K562 (cell line): ENCODE results near the gene DOK7. TPM values are rescaled to one million over a fixed set of nuclear protein-coding genes. Genes with fewer than 3 reads are reported as not detected.

Experiments
- ATAC-seq: fragments of 200-7000 bp; cut with Tn5 transposase; 3 replicates; pipeline ENCODE4 v1.9.1; 2020; ENCODE audit warnings: moderate library complexity
- BruUV-seq: library from RNA; stranded (reverse); fragments of 400-500 nt; replicated peaks from 2 replicates; lab custom pipeline; 2021; lab: Mats Ljungman, UMichigan
- CTCF ChIA-PET: fragments of 300-600 bp; formaldehyde crosslinking; extraction: SDS; loops from one replicate; lab custom pipeline; 2021; ENCODE audit warnings: low intra/inter-chr PET ratio; lab: Yijun Ruan, JAX
- POLR2A ChIA-PET: fragments of 300-600, 350-650 bp; sonication (Branson Sonifier 250); formaldehyde crosslinking; extraction: SDS; loops from one replicate; lab custom pipeline; 2021; ENCODE audit warnings: antibody characterized with exemption, inconsistent platforms; lab: Yijun Ruan, JAX
- DNase-seq, 4 experiments: peaks; one replicate each; pipeline versions ENCODE4 v3.0.0 to v3.0.0-alpha.2; 2011 to 2018; ENCODE audit warnings: low spot score in 3 of 4, mixed read lengths in 3 of 4; ENCODE audit errors: extremely low read depth in 1 of 4
- FAIRE-seq: peaks from 2 replicates; lab custom pipeline; 2011; peaks lifted over from hg19 to GRCh38; lab: Jason Lieb, UNC
- H2AFZ ChIP-seq: 2 replicates; pipeline ENCODE4 v1.6.0; 2011; ENCODE audit warnings: low read depth, low read length, control low read depth, inconsistent platforms
- H3K27ac ChIP-seq: fragments of 200-600 bp; 3 replicates; pipeline ENCODE4 v1.8.0; 2011; ENCODE audit warnings: low read depth, mild to moderate bottlenecking, control low read depth, inconsistent platforms, low read length, moderate library complexity, mixed read lengths; ENCODE audit errors: extremely low read depth
- H3K27me3 ChIP-seq, 2 experiments: fragments of 300-600 bp in 1 of 2; 2 replicates in 1 of 2; 3 replicates in 1 of 2; pipeline versions ENCODE4 v1.6.0 to v1.8.0; 2011; ENCODE audit warnings: inconsistent platforms in 2 of 2, low read length in 2 of 2, mild to moderate bottlenecking in 1 of 2, mixed read lengths in 1 of 2, moderate library complexity in 1 of 2; ENCODE audit not compliant: control insufficient read depth in 2 of 2, insufficient read depth in 2 of 2
- H3K36me3 ChIP-seq: fragments of 300-600 bp; 3 replicates; pipeline ENCODE4 v1.8.0; 2011; ENCODE audit warnings: mild to moderate bottlenecking, low read length, inconsistent platforms; ENCODE audit not compliant: control insufficient read depth, insufficient read depth
- H3K4me1 ChIP-seq, 2 experiments: fragments of 200-600 bp in 1 of 2; replicated peaks in 1 of 2; 2 replicates in 1 of 2; 3 replicates in 1 of 2; pipeline versions ENCODE4 v1.5.1 to v1.8.0; 2011; ENCODE audit warnings: inconsistent platforms in 2 of 2, low read length in 2 of 2, mild to moderate bottlenecking in 1 of 2, mixed read lengths in 1 of 2, moderate library complexity in 1 of 2; ENCODE audit not compliant: control insufficient read depth in 2 of 2, insufficient read depth in 2 of 2
- H3K4me2 ChIP-seq: 2 replicates; pipeline ENCODE4 v1.6.1; 2011; ENCODE audit warnings: low read length, control low read depth, inconsistent platforms, mixed read lengths; ENCODE audit not compliant: insufficient read depth
- H3K4me3 ChIP-seq: fragments of 200-600 bp; sonication (generic), shearing (Covaris generic); 2 replicates; pipeline ENCODE4 v1.5.1; 2016; ENCODE audit warnings: control low read depth, inconsistent platforms
- H3K79me2 ChIP-seq: fragments of 200-600 bp; 3 replicates; pipeline ENCODE4 v1.8.0; 2011; ENCODE audit warnings: low read length, inconsistent platforms; ENCODE audit not compliant: control insufficient read depth, insufficient read depth
- H3K9ac ChIP-seq, 2 experiments: 2 replicates each; pipeline versions ENCODE4 v1.6.0 to v1.6.1; 2011; ENCODE audit warnings: low read depth in 2 of 2, low read length in 2 of 2, control low read depth in 1 of 2, inconsistent platforms in 1 of 2, mild to moderate bottlenecking in 1 of 2, mixed read lengths in 1 of 2; ENCODE audit not compliant: insufficient read depth in 1 of 2
- H3K9me1 ChIP-seq: one replicate; pipeline ENCODE4 v1.6.0; 2011; ENCODE audit warnings: inconsistent platforms, mild to moderate bottlenecking, low read length, moderate library complexity; ENCODE audit not compliant: control insufficient read depth, insufficient read depth
- H3K9me3 ChIP-seq: replicated peaks from 2 replicates; pipeline ENCODE4 v1.5.1; 2011; ENCODE audit warnings: low read depth, low read length, inconsistent platforms; ENCODE audit not compliant: control insufficient read depth, insufficient read depth
- H4K20me1 ChIP-seq: replicated peaks from 2 replicates; pipeline ENCODE4 v1.6.1; 2011; ENCODE audit warnings: low read length, inconsistent platforms, mixed read lengths; ENCODE audit not compliant: control insufficient read depth, insufficient read depth
- CREM ChIP-seq: IDR thresholded peaks from 2 replicates; pipeline ENCODE4 v1.6.1; 2014; ENCODE audit warnings: antibody characterized with exemption, low read depth
- EZH2 ChIP-seq: IDR thresholded peaks from 2 replicates; pipeline ENCODE4 v1.6.1; 2012; ENCODE audit warnings: low read depth, mild to moderate bottlenecking, inconsistent platforms, low read length, borderline replicate concordance
- GTF2F1 ChIP-seq: IDR thresholded peaks from 2 replicates; pipeline ENCODE4 v1.6.1; 2011; ENCODE audit warnings: low read depth, low read length, improper control_type of control experiment
- HCFC1 ChIP-seq: IDR thresholded peaks from 2 replicates; pipeline ENCODE4 v1.6.1; 2012; ENCODE audit warnings: low read depth, low read length, improper control_type of control experiment
- MCM5 ChIP-seq: fragments of 450-650 bp; IDR thresholded peaks from 2 replicates; pipeline ENCODE4 v1.6.1; 2016; ENCODE audit warnings: low read depth
- NCOA4 ChIP-seq: fragments of 450-650 bp; IDR thresholded peaks from 2 replicates; pipeline ENCODE4 v1.6.1; 2018; ENCODE audit warnings: mild to moderate bottlenecking; ENCODE audit not compliant: partially characterized antibody
- OTX1 ChIP-seq: fragments of 450-650 bp; formaldehyde crosslinking; IDR thresholded peaks from 2 replicates; pipeline ENCODE4 v1.4.0; 2022; ENCODE audit warnings: mild to moderate bottlenecking
- RBM15 ChIP-seq: fragments of 200-400 bp; formaldehyde crosslinking; IDR thresholded peaks from 2 replicates; pipeline ENCODE4 v1.6.1; 2018; ENCODE audit warnings: mild to moderate bottlenecking, low read length, moderate library complexity; ENCODE audit not compliant: insufficient read depth
- RHOXF2B ChIP-seq: fragments of 250-450 bp; sonication (Bioruptor Pico); conservative IDR thresholded peaks from 2 replicates; pipeline ENCODE4 v1.5.1; 2021
- SAFB2 ChIP-seq: fragments of 200-400 bp; formaldehyde crosslinking; IDR thresholded peaks from 2 replicates; pipeline ENCODE4 v1.6.1; 2018; ENCODE audit warnings: borderline replicate concordance, low read length, low read depth, moderate library complexity; ENCODE audit not compliant: severe bottlenecking
- SIN3B ChIP-seq: fragments of 450-650 bp; IDR thresholded peaks from 2 replicates; pipeline ENCODE4 v1.6.1; 2017; ENCODE audit warnings: low read depth, mild to moderate bottlenecking, moderate library complexity
- SP2 ChIP-seq: IDR thresholded peaks from 2 replicates; pipeline ENCODE4 v1.6.1; 2011; ENCODE audit warnings: mild to moderate bottlenecking, low read depth, low read length, moderate library complexity; ENCODE audit not compliant: poor library complexity, severe bottlenecking; ENCODE audit errors: extremely low read depth
- SREBF2 ChIP-seq: sonication (generic); formaldehyde crosslinking; IDR thresholded peaks from 2 replicates; pipeline ENCODE4 v1.4.0; 2020; ENCODE audit warnings: mild to moderate bottlenecking, missing genetic modification reagents
- TCF3 ChIP-seq: sonication (generic); formaldehyde crosslinking; IDR thresholded peaks from 2 replicates; pipeline ENCODE4 v1.4.0; 2020; ENCODE audit warnings: mild to moderate bottlenecking, missing genetic modification reagents
- ZNF143 ChIP-seq: sonication (generic); formaldehyde crosslinking; IDR thresholded peaks from 2 replicates; pipeline ENCODE4 v1.9.0; 2022; ENCODE audit warnings: mild to moderate bottlenecking, missing genetic modification reagents
- ZNF316 ChIP-seq: fragments of 450-650 bp; IDR thresholded peaks from 2 replicates; pipeline ENCODE4 v1.6.1; 2016
- ZNF766 ChIP-seq: fragments of 200-800 bp; sonication (Bioruptor generic); conservative IDR thresholded peaks from 2 replicates; pipeline ENCODE4 v1.6.1; 2016; ENCODE audit warnings: missing genetic modification characterization, missing compliant biosample characterization
- ZNF79 ChIP-seq: fragments of 250-450 bp; sonication (Bioruptor Pico); IDR thresholded peaks from 2 replicates; pipeline ENCODE4 v1.4.0; 2020; ENCODE audit warnings: low read depth, mild to moderate bottlenecking, moderate library complexity
- WGBS: fragments of 100-300 bp; shearing (Covaris generic); methylation state at CpG from one replicate; pipeline ENCODE4 v1.1.6; 2016; ENCODE audit warnings: low coverage, mixed read lengths; ENCODE audit not compliant: insufficient coverage; ENCODE audit errors: missing lambda C conversion rate; 5-methylcytosine and 5-hydroxymethylcytosine counted together
- in situ Hi-C: fragments of 300-500 bp; cut with MboI; formaldehyde crosslinking; loops from 4 replicates; pipeline ENCODE4 v1.15.0; 2018; ENCODE audit warnings: inconsistent platforms, mixed read lengths
- intact Hi-C: fragments of 100-400 bp; cut with micrococcal nuclease; formaldehyde crosslinking; loops from 2 replicates; pipeline ENCODE4 v1.14.2; 2022
- polyA plus RNA-seq, 8 experiments: library from polyadenylated mRNA; depleted of rRNA in 4 of 8; stranded (reverse) in 5 of 8; unstranded in 3 of 8; fragments of >200 nt; fragmentation: Nextera tagmentation in 2 of 8; fragmentation: Illumina TruSeq in 1 of 8; extraction: Ambion mirVana in 2 of 8; extraction: Trizol in 1 of 8; gene quantifications; 2 replicates each; pipeline versions ENCODE4 v1.2.1 to v1.2.3, GENCODE V29; 2011 to 2014; ENCODE audit warnings: inconsistent platforms in 1 of 8, missing spikeins in 1 of 8
- total RNA-seq, 7 experiments: library from RNA; depleted of rRNA in 6 of 7; stranded (reverse); fragments of >200 nt in 6 of 7; fragmentation: Illumina TruSeq in 2 of 7; extraction: Trizol in 2 of 7; gene quantifications; 2 replicates each; pipeline versions ENCODE4 v1.2.1 to v1.2.3, GENCODE V29; 2011 to 2021; ENCODE audit warnings: low replicate concordance in 1 of 7
- TF ChIP-seq, protein P1 (sequence below): sonication (generic); formaldehyde crosslinking; IDR thresholded peaks from 2 replicates; pipeline ENCODE4 v1.8.0; 2022; ENCODE audit warnings: mild to moderate bottlenecking, missing genetic modification reagents
- TF ChIP-seq, protein P2 (sequence below): fragments of 250-450 bp; sonication (Bioruptor Pico); IDR thresholded peaks from 2 replicates; pipeline ENCODE4 v1.8.0; 2021; ENCODE audit warnings: moderate library complexity, mild to moderate bottlenecking, inconsistent platforms
- TF ChIP-seq, protein P3 (sequence below): fragments of 250-450 bp; sonication (Bioruptor Pico); IDR thresholded peaks from 2 replicates; pipeline ENCODE4 v1.5.0; 2021; ENCODE audit warnings: mild to moderate bottlenecking, moderate library complexity

The DOK7 gene
- total and polyA plus RNA-seq, 9 of the 15 experiments (the other 6 are each of a cell fraction or from before 2014, with no cell fraction given) = not detected

DNA sequence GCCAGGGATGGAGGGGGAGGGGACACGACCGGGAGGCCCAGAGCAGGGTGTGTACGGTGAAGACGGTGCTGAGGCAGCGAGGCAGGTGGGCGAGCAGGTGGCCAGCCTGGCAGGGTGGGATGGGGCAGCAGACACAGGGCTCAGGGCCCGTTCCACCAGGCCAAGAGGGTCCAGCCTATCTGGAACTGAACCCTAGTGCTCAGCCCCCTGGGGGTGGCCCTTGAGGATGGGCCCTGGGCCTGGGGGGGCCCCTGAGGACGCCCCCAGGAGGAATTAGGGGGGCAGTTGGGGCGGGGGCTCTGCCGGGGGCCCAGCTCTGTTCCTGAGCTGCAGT, 24.3 kb upstream of the DOK7 start (continued):
- no peak for TF ChIP-seq SREBF2 (CRISPR knock-in tag)
- no peak for TF ChIP-seq NCOA4
- no peak for TF ChIP-seq ZNF79 (CRISPR knock-in tag)
- no peak for TF ChIP-seq TCF3 (CRISPR knock-in tag)
- TF ChIP-seq, protein P1, sequence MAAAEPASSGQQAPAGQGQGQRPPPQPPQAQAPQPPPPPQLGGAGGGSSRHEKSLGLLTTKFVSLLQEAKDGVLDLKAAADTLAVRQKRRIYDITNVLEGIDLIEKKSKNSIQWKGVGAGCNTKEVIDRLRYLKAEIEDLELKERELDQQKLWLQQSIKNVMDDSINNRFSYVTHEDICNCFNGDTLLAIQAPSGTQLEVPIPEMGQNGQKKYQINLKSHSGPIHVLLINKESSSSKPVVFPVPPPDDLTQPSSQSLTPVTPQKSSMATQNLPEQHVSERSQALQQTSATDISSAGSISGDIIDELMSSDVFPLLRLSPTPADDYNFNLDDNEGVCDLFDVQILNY (CRISPR knock-in tag) = no peak
- TF ChIP-seq ZNF766 (CRISPR knock-in tag) = no peak
- TF ChIP-seq HCFC1 = no peak
- TF ChIP-seq ZNF143 (CRISPR knock-in tag) = no peak
- TF ChIP-seq MCM5 = no peak
- TF ChIP-seq RBM15 = no peak
- no peak for TF ChIP-seq RHOXF2B

DNA sequence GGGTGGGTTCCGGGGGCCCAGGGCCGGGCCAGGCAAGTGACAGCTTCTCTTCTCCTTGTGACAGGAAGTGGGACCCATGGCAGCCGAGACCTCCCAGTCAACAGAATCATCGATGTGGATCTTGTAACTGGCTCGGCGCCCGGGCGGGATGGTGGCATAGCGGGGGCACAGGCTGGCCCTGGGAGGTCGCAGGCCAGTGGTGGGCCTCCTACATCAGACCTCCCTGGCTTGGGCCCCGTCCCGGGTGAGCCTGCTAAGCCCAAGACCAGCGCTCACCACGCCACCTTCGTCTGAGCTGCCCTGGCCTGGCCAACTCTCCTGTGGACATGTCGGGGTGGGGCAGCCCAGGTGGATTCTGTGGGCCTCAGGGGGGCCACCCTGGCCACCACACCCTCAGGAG, 23.7 kb upstream of the DOK7 start:
- H2AFZ ChIP-seq = no peak overlapping the region
- TF ChIP-seq GTF2F1 (no peak), ZNF316 (no peak), EZH2 (no peak), CREM (no peak), SP2 (no peak), HCFC1 (no peak), SAFB2 (no peak), SIN3B (no peak), OTX1 (CRISPR knock-in tag) (no peak)
- TF ChIP-seq, protein P2, sequence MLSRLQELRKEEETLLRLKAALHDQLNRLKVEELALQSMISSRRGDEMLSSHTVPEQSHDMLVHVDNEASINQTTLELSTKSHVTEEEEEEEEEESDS = no peak
- TF ChIP-seq, protein P3, sequence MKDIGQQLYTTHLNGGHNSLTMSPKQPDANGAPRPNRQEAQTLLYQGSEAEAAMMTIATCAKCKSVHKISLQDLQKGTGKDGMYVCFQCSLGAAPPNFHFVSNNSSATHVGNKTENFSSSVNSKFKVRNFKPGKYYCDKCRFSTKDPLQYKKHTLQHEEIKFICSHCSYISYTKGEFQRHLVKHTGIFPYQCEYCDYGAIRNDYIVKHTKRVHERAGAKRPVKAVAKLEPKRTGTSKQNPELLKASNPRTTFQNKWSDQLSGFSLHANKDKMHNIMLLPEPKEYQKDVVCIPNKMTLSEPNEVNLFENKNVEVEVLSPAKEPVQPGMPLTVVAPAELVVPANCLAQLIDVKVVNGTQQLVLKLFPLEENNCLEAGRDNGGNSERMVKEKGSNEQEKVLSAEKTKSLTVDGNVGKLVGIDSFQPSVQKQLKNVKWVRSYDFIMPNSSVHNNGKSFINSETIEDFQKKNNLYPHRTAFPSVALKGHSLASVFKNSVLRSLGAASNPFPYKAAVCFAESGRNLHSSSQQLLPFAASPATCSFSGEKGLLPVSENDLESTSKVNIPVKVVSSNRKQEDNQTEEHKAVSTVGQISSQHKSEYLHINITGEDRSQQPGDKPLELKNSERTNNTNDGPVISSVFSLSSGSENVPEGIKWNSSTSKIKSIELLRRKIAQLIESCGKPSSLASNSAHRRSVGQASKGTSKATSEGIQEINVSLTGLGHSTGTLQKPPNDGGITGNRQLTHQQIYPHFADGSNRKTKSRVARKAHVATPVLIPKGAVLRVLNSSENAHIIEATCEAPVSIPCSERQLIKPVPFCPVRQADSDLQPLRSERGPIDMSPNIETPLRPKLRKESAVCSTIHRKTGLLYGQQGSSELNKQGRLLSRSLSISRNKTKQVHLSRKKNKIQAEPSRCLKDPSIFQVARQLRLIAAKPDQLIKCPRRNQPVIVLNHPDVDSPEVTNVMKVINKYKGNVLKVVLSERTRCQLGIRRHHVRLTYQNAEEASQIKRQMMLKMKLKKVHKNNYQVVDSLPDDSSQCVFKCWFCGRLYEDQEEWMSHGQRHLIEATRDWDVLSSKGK (CRISPR knock-in tag) = no peak

More for the DNA sequence above, 23.7 kb upstream of the DOK7 start:
- intact Hi-C loops (no loop called here), in situ Hi-C loops (no loop called here)
- H3K79me2 ChIP-seq = no peaks in the 10 kb centered on the region
- ATAC-seq (no peak), DNase-seq (no peak), FAIRE-seq (no peak)
- H3K9ac ChIP-seq = no peak overlapping the region
- peaks cover under 1% of the 10 kb centered on the region; the same call in 1 of the 2 replicates for H4K20me1 ChIP-seq
- H3K9me1 ChIP-seq = no peaks in the 10 kb centered on the region
- H3K27ac ChIP-seq = no peak overlapping the region
- H3K4me3 ChIP-seq = no peak overlapping the region
- H3K9me3 ChIP-seq = no peaks in the 10 kb centered on the region
- no peaks in the 10 kb centered on the region for H3K36me3 ChIP-seq
- BruUV-seq = no TSS peak
- H3K27me3 ChIP-seq = no peaks in the 10 kb centered on the region; a peak in 1 of 5 replicates
- ChIA-PET CTCF (no interaction called here), POLR2A (interaction anchor here (0.9 kb wide), 1 partner anchor 9 kb away, joined by 3 read pairs; no protein-coding TSS in a partner anchor)
- WGBS = 24% methylated on average over 15 of the region's 16 CpGs
- H3K4me2 ChIP-seq = no peak overlapping the region
- H3K4me1 ChIP-seq = peaks cover 0 to 72% of the 10 kb centered on the region in 2 experiments; a peak in 2 of 5 replicates
